HG02884 (cell line): Measurements from ENCODE around the gene OTOA.
A peak's percentile ranks its signal among the peaks of the same experiment; 100 is the strongest.
"Not testable (repeated sequence)": the region's sequence is repeated elsewhere in the genome, so short reads cannot be mapped to it uniquely, and the experiment has no call there.

Experiments
- ATAC-seq: cut with Tn5 transposase; IDR thresholded peaks from one replicate; pipeline ENCODE4 v1.9.1; 2021; ENCODE audit warnings: mild to moderate bottlenecking, moderate library complexity; ENCODE audit not compliant: unreplicated experiment

OTOA gene

DNA sequence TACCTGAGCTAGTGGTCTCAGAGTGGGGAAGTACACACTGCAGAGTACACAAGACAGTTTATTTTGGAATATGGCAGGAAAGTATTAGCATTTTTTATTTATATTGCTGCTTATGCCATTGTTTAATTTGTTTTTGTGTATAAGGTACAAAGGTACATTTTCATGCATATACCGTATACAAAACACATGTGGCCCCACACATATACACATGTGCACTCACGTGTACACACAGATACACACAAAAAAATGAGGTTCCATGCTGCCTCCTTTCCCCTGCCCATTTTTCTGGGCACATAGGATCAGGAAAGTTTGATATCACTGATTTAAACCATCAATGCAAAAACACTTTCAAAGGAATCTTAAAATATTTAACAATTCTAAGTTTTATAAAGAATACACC, 24.3 kb upstream of the OTOA start:
- no peak for ATAC-seq

DNA sequence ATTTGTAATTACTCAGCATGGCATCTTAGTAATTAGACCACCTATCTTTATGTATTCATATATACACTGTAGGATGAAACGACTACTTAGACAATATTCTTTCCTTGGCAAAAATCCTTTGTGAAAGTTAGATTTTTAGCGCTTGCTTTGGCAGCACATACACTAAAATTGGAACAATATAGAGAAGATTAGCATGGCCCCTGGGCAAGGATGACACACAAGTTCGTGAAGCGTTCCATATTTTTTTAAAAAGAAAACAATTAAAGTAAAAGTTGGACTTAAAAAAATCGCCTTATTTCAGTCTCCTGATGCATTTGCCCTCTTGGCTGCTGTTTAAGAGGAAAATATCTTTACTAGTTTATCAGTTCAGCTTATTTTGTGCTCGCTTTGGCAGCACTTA, 21.9 kb upstream of the OTOA start:
- no peak for ATAC-seq

DNA sequence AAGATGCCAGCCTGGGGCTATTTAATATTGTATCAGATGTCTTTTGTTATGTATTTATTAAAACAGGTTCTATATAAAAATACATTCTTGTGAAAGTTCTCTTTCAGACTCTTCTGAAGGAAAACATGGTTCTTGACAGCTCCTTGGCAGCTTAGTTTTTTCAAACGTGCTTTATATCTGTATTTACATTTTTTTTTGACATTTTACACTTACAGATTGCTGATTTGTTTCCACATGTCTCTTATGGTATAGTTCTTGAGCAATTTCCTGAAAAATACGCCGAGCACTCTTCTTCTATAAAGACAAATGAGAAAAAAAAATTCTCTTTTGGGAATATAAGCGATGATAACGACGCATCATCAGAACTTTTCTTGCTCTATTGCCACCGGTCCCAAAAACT, 20.9 kb upstream of the OTOA start:
- ATAC-seq: no peak

DNA sequence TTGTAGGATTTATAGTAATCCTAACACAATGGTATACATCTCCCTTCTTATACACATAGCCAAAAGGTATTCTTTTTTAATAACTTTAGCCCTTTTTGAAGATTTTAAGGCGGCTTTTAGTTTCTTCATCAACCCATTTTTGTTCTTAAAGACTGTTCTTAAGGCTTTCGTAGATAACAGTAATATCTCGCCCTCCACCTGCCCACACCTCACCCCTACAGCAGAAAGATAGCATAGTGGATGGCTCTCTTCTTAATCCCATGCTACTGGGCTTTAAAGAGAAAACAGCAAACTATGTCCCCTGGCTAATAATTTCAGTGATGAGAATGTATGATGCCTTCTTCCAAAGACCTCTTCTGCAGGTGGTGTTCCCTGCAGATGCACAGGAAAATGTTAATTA, 20.0 kb upstream of the OTOA start:
- no peak for ATAC-seq

DNA sequence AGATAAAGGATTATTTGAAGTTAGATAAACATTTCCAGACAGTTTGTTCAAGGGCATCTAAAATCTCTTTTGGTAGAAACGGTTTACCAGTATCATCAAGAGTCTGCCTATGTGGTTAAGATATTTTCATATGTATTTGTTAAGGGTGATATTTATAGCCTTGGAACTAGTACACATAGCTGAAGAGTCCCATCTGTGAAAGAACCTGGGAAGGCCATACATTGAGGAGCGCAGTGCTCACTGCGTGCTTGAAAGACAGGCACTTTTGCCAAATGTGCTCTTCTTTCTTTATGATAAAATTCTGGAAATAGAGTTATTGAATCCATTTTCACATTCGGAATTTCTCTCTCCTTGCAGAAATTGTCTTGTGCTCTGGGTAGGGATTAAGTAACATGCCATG, 19.1 kb upstream of the OTOA start:
- no peak for ATAC-seq

DNA sequence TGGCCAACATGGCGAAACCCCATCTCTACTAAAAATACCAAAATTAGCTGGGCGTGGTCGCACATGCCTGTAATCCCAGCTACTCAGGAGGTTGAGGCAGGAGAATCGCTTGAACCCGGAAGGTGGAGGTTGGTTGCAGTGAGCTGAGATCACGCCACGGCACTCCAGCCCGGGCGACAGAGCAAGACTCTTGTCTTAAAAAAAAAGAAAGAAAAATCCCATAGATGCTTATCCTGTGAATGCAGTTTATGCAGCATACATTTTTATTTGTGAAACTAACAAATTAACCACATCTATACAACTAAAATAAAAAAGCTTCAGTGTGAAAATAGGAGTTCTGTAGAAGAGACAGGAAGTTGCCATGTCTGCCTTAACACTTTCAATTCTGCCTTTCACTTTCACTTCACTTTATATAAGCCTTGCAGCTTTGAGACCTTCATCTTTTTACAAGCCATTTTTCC, 18.5 kb upstream of the OTOA start:
- ATAC-seq: no peak

DNA sequence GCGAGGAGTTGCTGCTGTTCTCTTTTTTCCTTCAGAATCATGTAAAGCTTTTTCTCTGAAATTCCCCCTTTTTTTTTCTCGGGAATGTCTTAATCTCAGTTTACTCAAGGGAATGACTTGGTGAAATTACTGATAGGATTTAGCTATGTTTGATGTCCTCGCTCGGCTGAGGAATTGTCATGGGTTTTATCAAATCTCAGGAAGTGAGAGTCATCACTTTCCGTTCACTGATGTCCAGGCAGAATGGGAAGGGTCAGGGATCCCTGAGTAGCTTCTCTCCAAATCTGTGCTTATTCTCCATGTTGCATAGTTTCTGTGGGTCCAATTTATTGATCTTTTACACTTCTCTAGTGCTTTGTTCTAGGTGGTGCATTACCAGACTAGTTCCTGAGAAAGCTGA, 17.7 kb upstream of the OTOA start:
- no peak for ATAC-seq

DNA sequence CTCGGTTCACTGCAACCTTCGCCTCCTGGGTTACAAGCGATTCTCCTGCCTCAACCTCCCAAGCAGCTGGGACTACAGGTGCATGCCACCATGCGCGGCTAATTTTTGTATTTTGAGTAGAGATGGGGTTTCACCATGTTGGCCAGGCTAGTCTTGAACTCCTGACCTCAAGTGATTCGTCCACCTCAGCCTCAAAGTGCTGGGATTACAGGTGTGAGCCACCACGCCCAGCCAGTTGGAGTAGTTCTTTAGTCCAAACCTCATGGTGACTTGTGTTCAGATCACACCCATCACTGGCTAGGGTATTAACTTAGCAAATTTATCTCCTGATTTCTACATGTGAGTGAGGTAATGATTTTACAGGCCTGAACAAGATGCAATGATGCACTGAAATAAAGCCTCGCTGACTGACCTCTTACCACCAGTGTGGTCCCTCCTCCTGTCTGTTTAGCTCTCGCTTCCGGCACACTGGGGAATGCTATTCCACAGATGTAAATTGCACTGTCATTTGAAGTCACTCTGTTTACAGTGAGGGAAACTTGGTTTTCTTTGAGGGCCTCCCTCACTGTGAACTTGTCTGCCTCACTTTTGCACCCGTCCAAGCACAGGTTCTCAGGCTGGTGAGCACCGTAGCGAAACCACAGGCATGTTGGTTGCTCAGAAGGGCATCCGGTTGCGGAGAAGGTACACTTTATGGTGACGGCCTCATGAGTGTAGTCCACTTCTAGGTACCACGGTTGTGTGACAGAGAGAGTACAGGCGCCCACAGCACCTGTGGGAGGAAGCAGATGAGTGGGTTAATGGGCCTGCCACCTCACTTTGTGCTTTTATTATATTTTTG, 16.8 kb upstream of the OTOA start:
- ATAC-seq: peak; percentile 84

DNA sequence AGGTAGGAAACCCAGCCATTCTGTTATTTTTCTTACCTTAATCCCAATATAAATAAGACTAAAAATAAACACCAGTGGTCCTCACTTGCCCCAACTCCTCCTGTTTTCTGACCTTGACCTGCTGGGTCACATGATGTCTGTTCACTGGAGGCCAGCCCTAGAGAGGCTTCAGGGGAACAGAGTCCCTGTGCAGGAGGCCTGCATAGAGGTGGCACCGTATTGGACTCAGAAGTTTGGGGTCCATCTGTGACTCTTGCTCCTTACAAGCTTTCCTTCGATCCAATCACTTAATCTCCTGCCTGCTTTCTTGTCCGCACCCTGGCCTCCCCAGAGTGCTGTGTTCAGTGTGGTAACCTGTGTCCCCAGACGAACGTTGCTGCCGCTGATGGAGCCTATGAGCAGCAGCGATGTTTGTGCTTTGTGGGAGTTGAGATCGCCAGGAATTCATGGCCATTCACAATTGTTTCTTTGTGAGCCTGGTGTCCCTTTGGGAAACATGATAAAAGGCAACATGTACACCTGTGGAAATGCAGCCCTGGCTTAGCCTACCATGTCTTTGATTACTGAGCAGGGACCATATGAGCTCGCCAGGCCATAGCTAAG, 16.1 kb upstream of the OTOA start:
- peak; percentile 11 for ATAC-seq

DNA sequence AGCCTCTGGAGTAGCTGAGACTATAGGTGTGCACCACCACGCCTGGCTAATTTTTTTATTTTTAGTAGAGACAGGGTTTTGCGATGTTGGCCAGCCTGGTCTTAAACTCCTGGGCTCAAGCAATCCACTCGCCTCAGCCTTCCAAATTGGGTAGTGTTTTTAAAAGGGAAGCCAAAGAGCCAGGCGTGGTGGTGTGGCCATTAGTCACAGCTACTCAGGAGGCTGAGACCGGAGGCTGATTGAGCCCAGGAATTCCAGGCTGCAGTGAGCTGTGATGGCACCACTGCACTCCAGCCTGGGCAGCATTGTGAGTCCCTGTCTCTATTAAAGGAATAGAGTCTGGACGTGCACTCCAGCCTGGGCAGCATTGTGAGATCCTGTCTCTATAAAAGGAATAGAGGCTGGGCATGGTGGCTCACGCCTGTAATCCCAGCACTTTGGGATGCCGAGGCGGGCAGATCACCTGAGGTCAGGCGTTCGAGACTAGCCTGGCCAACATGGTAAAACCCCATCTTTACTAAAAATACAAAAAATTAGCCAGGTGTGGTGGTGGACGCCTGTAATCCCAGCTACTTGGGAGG, 13.9 kb upstream of the OTOA start:
- ATAC-seq: not testable (repeated sequence)

DNA sequence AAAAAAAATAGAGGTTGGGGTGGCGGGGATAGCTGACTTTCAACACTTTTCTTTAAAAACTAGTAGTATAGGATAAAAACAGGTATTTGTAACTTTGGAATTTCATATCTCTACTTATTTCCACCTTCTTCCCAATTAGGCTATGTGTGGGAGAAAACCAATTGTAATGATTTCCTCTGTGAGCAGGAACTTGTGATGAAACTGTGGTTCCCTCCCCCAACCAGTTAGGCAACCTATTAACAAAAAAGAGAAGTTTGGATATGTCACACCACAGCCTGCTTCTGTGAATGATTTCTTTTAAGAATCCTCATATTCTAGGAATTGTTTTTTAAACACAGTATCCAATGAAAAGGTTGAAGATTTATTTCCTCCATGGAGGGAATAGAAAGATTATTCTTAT, 13.2 kb upstream of the OTOA start:
- no peak for ATAC-seq

DNA sequence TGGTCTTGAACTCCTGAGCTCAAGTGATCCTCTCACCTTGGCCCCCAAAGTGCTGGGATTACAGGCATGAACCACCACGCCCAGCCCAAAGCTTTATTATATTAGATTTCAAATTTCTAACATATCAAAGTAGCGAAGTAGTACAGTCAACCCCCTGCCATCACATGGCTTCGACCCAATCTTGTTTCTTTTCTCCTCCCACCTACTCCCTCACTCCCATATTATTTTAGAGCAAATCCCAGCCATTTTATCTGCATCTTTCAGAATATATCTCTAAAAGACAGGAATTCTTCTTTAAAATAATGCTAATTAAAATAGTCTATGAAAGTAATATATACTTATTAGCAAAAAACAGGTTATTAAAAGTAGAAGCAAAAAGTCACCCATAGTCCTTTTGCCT, 12.3 kb upstream of the OTOA start:
- ATAC-seq: no peak

DNA sequence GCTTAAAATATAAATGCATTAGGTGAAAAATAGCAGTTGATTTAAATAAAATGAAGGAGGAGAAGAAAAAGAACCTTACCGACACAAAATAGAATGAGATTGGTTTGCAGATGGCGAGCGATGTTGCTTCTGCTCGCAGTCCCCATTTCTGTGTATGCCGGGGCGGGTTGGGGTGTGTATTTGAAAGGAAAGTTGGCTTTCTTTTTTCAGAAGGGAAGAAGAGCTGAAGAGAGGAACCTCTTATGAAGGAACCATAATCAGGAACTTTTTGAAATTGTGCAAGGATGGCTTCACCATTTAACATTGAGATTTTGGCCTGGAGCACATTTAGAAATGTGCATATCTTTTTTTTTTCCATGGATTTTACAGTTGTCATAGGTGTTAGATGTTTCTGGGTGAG, 11.3 kb upstream of the OTOA start, which contains the start of gene IGSF6:
Gene IGSF6, minus strand, starts transcription at position 156 of the 400 bp plus-strand sequence. Its CDS starts 10 bp downstream, at position 146.
- ATAC-seq: no peak

DNA sequence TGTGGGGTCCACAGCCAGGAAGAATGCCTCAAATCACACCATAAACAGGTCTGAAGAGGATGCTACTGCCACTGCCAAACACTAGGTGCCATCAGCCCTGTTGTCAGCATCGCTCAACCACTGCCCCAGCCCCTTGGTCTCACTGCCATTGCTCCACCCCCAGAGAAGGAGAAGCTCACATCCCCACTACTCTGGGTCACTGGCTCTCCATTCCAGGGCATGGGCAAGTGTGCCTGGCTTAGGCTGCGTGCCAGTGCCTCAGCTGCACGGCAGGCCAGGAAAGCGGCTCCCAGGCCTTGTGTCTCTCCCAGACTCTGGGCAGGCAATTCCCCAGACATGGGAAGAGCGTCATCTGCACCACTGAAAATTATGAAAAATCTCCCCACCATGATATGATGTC, 10.2 kb upstream of the OTOA start:
- no peak for ATAC-seq

DNA sequence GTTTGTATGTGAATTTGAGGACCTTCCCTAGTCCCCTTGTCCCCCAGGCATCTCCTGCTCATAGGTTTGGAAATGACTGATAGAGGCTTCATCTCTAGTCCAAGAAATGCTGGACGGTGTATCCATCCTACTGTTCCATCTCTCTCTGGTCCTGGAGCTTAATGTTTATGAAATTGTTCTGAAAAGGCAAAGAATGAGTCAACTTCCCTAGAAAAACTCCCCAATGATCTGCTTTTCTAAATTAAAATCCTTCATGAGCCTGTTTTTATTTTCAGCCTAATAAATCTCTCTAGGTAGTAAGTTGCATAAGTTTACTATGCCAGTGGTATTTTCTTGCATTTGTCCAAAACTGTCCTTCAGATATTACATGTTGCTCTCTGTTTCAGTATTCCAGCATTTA, 9.3 kb upstream of the OTOA start:
- ATAC-seq: no peak

DNA sequence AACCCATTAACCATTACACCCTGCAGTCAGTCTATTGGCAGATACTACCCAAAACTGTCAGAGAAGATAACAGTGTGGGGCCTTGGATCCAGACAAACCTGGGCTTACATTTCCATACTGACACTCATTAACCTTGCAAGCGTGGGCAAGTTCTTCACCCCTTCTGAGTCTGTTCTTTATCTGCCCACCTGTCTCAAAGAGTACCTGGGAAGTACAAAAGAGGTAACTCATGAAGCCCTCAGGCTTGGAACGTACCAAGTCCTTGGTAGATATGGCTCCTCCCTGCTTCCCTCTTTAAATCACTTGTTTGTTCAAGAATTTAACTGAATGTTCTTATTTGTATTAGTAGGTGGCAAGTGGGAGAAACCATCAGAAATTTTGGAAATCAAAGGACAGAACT, 8.9 kb upstream of the OTOA start:
- no peak for ATAC-seq

DNA sequence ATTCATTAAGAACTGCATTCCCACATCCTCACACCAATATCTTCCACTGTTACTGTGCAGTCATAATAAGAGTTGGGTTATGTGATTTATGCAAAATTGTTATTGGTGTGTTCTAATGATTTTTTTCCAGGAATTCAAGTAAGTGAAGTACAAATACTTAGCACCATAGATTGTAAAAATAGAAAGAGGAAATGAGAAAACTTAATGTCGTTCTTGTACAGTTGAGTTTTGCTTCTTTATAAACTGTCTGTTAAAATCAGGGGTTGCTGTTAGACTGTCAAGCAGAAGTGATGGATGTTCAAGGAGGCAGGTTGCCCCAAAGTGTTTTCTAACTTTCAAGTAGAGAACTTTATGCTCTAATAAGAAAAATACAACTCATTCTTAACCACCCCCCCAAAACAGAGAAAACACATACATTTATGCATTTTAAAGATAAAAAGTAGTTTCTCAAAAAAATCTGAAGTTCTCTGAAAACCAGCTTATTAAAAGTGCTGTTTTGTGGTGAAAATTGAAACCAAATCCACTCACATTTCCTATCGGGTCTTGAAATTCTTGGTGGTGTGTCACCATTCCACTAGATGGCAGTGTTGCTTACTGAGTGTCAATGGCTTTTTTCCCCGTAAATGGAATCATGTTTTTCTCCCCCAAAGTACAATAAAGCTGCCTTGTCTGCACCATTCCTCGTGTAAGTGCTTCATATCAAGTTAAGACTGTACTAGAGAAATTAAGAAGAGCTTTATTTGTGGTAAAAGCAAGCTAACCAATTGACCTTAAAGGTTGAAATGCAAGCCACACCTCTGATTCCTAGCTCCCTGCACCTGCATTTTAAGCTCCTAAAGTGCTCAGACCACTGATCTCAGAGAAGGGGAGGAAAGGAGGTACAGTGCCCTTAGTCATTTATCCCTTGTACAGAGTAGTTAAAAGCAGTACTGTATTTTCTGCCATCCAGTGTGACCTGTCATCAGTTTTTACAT, 6.7 kb upstream of the OTOA start:
- ATAC-seq: no peak

DNA sequence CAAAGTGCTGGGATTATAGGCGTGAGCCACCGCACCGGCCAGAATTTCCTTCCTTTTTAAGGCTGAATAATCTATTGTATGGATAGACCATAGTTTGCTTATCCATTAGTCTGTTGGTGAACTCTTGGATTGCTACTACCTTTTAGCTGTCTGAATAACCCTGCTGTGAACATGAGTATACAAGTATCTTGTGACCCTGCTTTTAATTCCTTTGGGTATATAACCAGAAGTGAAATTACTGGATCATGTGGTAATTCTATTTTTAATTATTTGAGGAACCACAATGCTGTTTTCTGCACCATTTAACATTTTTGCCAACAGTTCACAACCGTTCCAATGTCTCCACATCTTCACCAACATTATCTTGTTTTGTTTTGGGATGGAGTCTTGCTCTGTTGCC, 4.6 kb upstream of the OTOA start:
- no peak for ATAC-seq

DNA sequence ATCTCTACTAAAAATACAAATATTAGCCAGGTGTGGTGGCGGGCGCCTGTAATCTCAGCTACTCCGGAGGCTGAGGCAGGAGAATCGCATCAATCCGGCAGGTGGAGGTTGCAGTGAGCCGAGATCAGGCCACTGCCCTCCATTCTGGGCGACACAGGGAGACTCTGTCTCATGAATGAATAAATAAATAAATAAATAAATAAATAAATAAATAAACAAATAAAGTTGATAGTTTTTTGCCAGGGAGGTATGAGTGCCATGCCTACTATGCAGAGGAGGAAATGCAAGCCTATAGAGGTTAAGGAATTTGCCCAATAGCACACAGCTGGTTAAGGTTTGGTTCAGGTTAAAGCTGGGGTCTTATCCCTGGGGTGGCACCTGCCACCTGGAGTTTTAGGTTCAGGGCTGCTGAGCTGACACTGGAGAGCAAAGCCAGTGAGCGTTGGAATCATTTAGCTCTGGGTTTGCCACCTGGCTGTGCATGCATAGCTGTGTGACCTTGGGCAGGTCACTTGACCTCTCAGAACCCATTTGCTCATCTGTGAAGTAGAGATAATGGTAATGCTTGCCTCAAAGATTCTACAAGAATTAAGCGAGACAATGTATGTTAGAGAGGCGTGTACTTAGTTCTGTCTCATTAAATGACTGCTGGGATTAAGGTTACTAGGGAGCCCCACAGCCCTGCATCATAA, 1.2 kb downstream of the OTOA start:
- no peak for ATAC-seq

DNA sequence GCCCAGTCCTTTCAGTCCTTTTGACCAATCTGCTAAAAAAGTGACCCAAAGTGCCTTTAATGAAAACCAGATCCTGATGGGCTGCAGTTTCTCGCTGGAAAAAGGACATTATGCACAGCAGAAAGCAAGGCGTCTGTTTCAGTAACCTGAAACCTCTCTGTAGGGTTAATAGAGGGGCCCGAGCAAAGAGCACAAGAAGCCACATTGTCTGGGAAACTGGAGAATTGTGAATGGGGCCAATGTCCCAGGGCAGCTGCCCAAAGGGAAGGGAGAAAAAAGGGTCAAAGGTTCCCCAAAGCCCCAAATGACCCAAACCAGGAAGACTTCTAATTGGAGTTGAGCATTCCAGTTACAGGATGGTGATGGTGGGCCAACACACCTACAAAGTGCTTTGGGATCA, 3.0 kb downstream of the OTOA start:
- no peak for ATAC-seq
